ENCODE measurements around the gene ACSL3. TPM values are rescaled to one million over a fixed set of nuclear protein-coding genes. Genes with fewer than 3 reads are reported as not detected.
A peak's percentile ranks its signal among the peaks of the same experiment; 100 is the strongest.

Gene ACSL3
- total RNA-seq, 1 donor from 2014 or later, result 144 TPM

DNA sequence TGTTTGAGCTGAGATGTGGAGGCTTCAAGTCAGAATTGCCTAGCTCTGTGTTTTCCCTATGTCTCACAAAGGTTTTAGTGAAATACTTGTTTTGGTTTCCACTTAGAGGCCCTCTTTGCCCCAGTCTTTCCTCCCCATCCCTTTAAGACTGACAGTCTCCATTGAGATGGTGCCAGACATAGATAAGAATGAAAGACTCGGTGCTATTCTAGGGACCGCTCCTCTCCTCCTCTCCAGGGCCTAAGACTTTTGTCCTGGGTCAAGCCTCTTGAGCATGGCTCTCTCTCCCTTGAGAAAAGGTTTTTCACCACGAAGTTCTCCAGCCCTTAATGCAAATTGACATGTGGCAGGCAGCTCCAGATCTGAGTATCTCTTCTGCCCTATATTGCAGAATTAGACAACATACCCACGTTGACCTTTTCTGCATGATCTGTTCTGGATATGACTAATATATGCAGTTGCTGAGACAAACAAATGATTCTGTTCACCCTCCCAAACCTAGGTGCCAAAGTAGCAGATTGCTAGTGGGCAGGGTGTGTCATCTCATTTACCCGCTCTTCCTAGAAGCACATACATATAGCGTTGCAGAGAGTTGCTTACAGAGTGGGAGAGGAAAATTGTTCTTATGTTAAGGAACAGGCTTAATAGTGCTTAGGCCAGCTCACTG is 47.5 kb upstream of the ACSL3 start:
- Histone ChIP-seq H3K9me3 (ENCODE audit: insufficient read depth, low read depth, low read length) (no peaks in the 10 kb centered on the region), H2AFZ (ENCODE audit: low read depth, low read length) (no peak overlapping the region), H3K27me3 (ENCODE audit: insufficient read depth, low read length) (no peaks in the 10 kb centered on the region), H3K9ac (ENCODE audit: low read length) (no peak overlapping the region), H3K4me1 (ENCODE audit: insufficient read depth, low read length) (no peaks in the 10 kb centered on the region), H3K27ac (ENCODE audit: low read depth, low read length) (no peak overlapping the region), H3K36me3 (ENCODE audit: insufficient read depth, low read length) (no peaks in the 10 kb centered on the region), H3K79me2 (ENCODE audit: insufficient read depth, low read length) (no peaks in the 10 kb centered on the region), H4K20me1 (ENCODE audit: insufficient read depth, low read length) (no peaks in the 10 kb centered on the region), H3K4me3 (ENCODE audit: insufficient read depth, low read depth, low read length) (no peak overlapping the region), H3K4me2 (ENCODE audit: low read length) (no peak overlapping the region)
- no peak for FAIRE-seq
- Mint-ChIP-seq H3K27ac (ENCODE audit: unreplicated experiment) (no peak overlapping the region), H3K36me3 (ENCODE audit: low read depth, unreplicated experiment) (no peaks in the 10 kb centered on the region), H3K4me3 (ENCODE audit: unreplicated experiment) (no peak overlapping the region), H3K4me1 (ENCODE audit: low read depth, unreplicated experiment) (no peaks in the 10 kb centered on the region), H3K9me3 (ENCODE audit: unreplicated experiment) (no peaks in the 10 kb centered on the region), H3K27me3 (ENCODE audit: low read depth, unreplicated experiment) (peaks cover 15% of the 10 kb centered on the region)
- no peak for DNase-seq (ENCODE audit: low read depth)
- TF ChIP-seq EZH2 (IDR thresholded peaks at IDR 0.05; ENCODE audit: insufficient read depth, low read length) (no peak), CTCF (IDR thresholded peaks at IDR 0.05; ENCODE audit: insufficient read depth, low read depth, low read length) (no peak)

- no peak overlapping the region for H2AFZ ChIP-seq (ENCODE audit: low read depth, low read length)
- H3K27me3 ChIP-seq (ENCODE audit: insufficient read depth, low read length), result no peaks in the 10 kb centered on the region
- no peaks in the 10 kb centered on the region for H3K4me1 Mint-ChIP-seq (ENCODE audit: low read depth, unreplicated experiment)
- H4K20me1 ChIP-seq (ENCODE audit: insufficient read depth, low read length), result no peaks in the 10 kb centered on the region
- TF ChIP-seq EZH2 (IDR thresholded peaks at IDR 0.05; ENCODE audit: insufficient read depth, low read length) (no peak), CTCF (IDR thresholded peaks at IDR 0.05; ENCODE audit: insufficient read depth, low read depth, low read length) (no peak)
- H3K4me1 ChIP-seq (ENCODE audit: insufficient read depth, low read length), result no peaks in the 10 kb centered on the region
- H3K36me3 ChIP-seq (ENCODE audit: insufficient read depth, low read length), result no peaks in the 10 kb centered on the region
- H3K27me3 Mint-ChIP-seq (ENCODE audit: low read depth, unreplicated experiment), result no peaks in the 10 kb centered on the region
- no peak overlapping the region for H3K4me3 Mint-ChIP-seq (ENCODE audit: unreplicated experiment)
- H3K79me2 ChIP-seq (ENCODE audit: insufficient read depth, low read length), result no peaks in the 10 kb centered on the region
- DNase-seq (ENCODE audit: low read depth) (peak; percentile 71), FAIRE-seq (no peak)
- H3K9ac ChIP-seq (ENCODE audit: low read length), result no peak overlapping the region
- no peak overlapping the region for H3K27ac ChIP-seq (ENCODE audit: low read depth, low read length)
- no peak overlapping the region for H3K27ac Mint-ChIP-seq (ENCODE audit: unreplicated experiment)
- H3K36me3 Mint-ChIP-seq (ENCODE audit: low read depth, unreplicated experiment), result no peaks in the 10 kb centered on the region
- H3K4me3 ChIP-seq (ENCODE audit: insufficient read depth, low read depth, low read length), result no peak overlapping the region
- H3K4me2 ChIP-seq (ENCODE audit: low read length), result no peak overlapping the region
- H3K9me3 Mint-ChIP-seq (ENCODE audit: unreplicated experiment), result no peaks in the 10 kb centered on the region
- H3K9me3 ChIP-seq (ENCODE audit: insufficient read depth, low read depth, low read length), result no peaks in the 10 kb centered on the region
Measured at GRCh38 chr2:222819722-222820333, 41.0 kb upstream of the ACSL3 start.

Measured in astrocyte (in vitro differentiated cells and primary cell).